Esophagus squamous epithelium (tissue), 4 donors: ENCODE data around the gene PTPN2.

Experiments
- POLR2A ChIP-seq, 4 donors: fragments of 450-650 bp; IDR thresholded peaks; one replicate each; pipeline ENCODE4 v1.6.1; 2017; ENCODE audit warnings: antibody characterized with exemption in 4 of 4, mild to moderate bottlenecking in 4 of 4, moderate library complexity in 3 of 4
- TF ChIP-seq, protein P1 (sequence below), 6 experiments: fragments of 450-650 bp in 4 of 6; fragments of 200-600 bp in 2 of 6; sonication (generic) in 2 of 6; IDR thresholded peaks; one replicate each; pipeline ENCODE4 v1.5.1; 2016 to 2019; ENCODE audit warnings: antibody characterized with exemption in 6 of 6, mild to moderate bottlenecking in 4 of 6, moderate library complexity in 4 of 6

DNA sequence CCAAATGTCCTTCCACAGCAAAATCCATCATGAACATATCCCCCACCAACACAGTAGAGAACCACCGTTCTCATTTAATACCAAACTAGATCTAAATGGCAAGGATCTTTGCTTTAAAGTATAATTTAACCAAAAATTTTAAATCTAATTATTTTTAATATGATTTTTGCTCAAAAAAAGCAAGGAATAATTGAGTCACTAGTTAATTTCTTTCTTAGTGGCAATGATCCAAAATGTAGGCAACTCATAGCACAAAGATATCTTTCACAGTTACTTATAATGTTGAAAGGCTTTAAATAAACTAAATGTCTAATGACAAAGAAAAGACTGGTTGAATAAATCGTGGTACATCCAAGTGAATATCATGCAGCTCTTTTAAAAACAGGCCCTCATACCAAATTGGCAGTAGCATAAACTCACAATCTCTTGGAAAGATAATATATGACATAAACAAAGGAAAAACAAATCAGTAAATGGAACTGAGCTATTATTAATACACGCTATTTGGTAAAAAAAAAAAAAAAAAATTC, 20.3 kb downstream of the PTPN2 start:
- TF ChIP-seq, protein P1, sequence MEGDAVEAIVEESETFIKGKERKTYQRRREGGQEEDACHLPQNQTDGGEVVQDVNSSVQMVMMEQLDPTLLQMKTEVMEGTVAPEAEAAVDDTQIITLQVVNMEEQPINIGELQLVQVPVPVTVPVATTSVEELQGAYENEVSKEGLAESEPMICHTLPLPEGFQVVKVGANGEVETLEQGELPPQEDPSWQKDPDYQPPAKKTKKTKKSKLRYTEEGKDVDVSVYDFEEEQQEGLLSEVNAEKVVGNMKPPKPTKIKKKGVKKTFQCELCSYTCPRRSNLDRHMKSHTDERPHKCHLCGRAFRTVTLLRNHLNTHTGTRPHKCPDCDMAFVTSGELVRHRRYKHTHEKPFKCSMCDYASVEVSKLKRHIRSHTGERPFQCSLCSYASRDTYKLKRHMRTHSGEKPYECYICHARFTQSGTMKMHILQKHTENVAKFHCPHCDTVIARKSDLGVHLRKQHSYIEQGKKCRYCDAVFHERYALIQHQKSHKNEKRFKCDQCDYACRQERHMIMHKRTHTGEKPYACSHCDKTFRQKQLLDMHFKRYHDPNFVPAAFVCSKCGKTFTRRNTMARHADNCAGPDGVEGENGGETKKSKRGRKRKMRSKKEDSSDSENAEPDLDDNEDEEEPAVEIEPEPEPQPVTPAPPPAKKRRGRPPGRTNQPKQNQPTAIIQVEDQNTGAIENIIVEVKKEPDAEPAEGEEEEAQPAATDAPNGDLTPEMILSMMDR (IDR thresholded peaks at IDR 0.05) = no peak
- TF ChIP-seq POLR2A (IDR thresholded peaks at IDR 0.05) = no peak
